Ovary (tissue), 3 donors: ENCODE data around the gene PGGHG.

Source experiments
- CTCF ChIP-seq, 3 donors: fragments of 450-650 bp in 2 of 3; fragments of 200-600 bp in 1 of 3; IDR thresholded peaks; one replicate each; pipeline versions ENCODE4 v1.5.1 to v1.8.0; 2016 to 2022; ENCODE audit warnings: antibody characterized with exemption in 3 of 3, mild to moderate bottlenecking in 1 of 3
- POLR2A ChIP-seq: fragments of 450-650 bp; IDR thresholded peaks from one replicate; pipeline ENCODE4 v1.6.1; 2017; ENCODE audit warnings: antibody characterized with exemption, mild to moderate bottlenecking, moderate library complexity
- donor health status: DM: no; HTN: no; CAD: no.

- TF ChIP-seq POLR2A (no peak), CTCF (IDR thresholded peaks at IDR 0.05) (no peak)
Measured at GRCh38 chr11:251550-251949, 37.4 kb upstream of the PGGHG start.
